Measurements from ENCODE around the gene EGR4.

EGR4 gene

GRCh38 chr2:73297586-73297985, 4.2 kb upstream of the EGR4 start:
- no peak for TF ChIP-seq CTCF (IDR thresholded peaks at IDR 0.05; ENCODE audit: low read depth, low read length)

GRCh38 chr2:73297151-73297559, 3.8 kb upstream of the EGR4 start:
- in situ Hi-C loops (cut with HindIII; ENCODE audit: low sequenced_read_pairs): no loop called here
- no peak for DNase-seq (ENCODE audit: low read depth, low spot score)
- TF ChIP-seq CTCF (IDR thresholded peaks at IDR 0.05; ENCODE audit: low read depth, low read length): no peak

More at GRCh38 chr2:73297586-73297985, 4.2 kb upstream of the EGR4 start:
- H3K4me3 ChIP-seq (ENCODE audit: low read depth, low read length): no peak overlapping the region
- no peak for DNase-seq (ENCODE audit: low read depth, low spot score)
- in situ Hi-C loops (cut with HindIII; ENCODE audit: low sequenced_read_pairs): no loop called here

GRCh38 chr2:73295751-73296400, 2.5 kb upstream of the EGR4 start:
- no peak for DNase-seq (ENCODE audit: low read depth, low spot score)
- in situ Hi-C loops (cut with HindIII; ENCODE audit: low sequenced_read_pairs): no loop called here
- no peak for TF ChIP-seq CTCF (IDR thresholded peaks at IDR 0.05; ENCODE audit: low read depth, low read length)
- no peak overlapping the region for H3K4me3 ChIP-seq (ENCODE audit: low read depth, low read length)

More at GRCh38 chr2:73297151-73297559, 3.8 kb upstream of the EGR4 start:
- no peak overlapping the region for H3K4me3 ChIP-seq (ENCODE audit: low read depth, low read length)

- H3K4me3 ChIP-seq (ENCODE audit: low read depth, low read length): no peak overlapping the region
- DNase-seq (ENCODE audit: low read depth, low spot score): no peak
- TF ChIP-seq CTCF (IDR thresholded peaks at IDR 0.05; ENCODE audit: low read depth, low read length): no peak
- in situ Hi-C loops (cut with HindIII; ENCODE audit: low sequenced_read_pairs): no loop called here
Measured at GRCh38 chr2:73294239-73294638, 891 bp upstream of the EGR4 start.

- no peak for TF ChIP-seq CTCF (IDR thresholded peaks at IDR 0.05; ENCODE audit: low read depth, low read length)
- DNase-seq (ENCODE audit: low read depth, low spot score): no peak
- in situ Hi-C loops (cut with HindIII; ENCODE audit: low sequenced_read_pairs): no loop called here
- peak overlapping the region; percentile 29 for H3K4me3 ChIP-seq (ENCODE audit: low read depth, low read length)
Measured at GRCh38 chr2:73292906-73293533, 328 bp downstream of the EGR4 start.

- H3K4me3 ChIP-seq (ENCODE audit: low read depth, low read length): no peak overlapping the region
- DNase-seq (ENCODE audit: low read depth, low spot score): no peak
- in situ Hi-C loops (cut with HindIII; ENCODE audit: low sequenced_read_pairs): no loop called here
- no peak for TF ChIP-seq CTCF (IDR thresholded peaks at IDR 0.05; ENCODE audit: low read depth, low read length)
Measured at GRCh38 chr2:73292316-73292905, 937 bp downstream of the EGR4 start.
